Measurements from ENCODE around the gene STX16. TPM values are rescaled to one million over a fixed set of nuclear protein-coding genes. Genes with fewer than 3 reads are reported as not detected.

STX16 gene
- polyA plus RNA-seq, 3 donors = 15.6 to 165 (median 27.4) TPM

DNA sequence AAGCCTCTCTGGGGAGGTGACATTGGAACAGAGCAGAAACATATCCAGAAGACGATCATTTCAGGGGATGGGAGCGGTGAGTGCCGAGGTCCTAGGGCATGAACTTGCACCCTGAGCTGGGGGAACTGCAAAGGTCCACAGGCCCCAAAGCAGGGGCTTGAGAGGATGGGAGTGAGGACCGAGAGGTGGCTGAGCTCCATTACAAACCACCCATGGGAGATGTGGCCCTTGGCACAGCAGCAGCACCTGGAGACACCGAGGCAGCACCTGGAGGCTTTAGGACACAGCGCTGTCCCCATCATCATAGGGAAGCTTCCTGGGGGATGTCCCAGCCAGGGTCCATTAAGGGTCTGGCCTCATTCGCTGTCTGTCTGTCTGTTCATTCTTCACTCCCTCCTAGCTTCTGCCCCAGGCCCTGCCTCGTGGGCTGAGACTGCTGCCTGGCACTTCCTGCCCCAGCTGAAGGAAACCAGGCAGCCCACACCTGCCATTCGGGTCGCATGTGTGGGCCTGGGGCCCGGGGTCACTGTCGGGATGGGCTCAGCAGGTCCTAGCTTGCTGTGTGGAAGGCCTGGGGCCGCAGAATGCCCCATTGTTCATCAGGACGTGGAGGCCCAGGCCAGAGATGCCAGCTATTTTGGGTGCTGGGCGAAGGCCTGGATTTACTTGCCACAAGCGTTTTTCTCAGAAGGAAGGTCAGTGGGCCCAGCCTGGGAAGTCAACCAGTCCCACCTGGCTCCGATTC lies 42.8 kb upstream of the STX16 start:
- H3K4me1 Mint-ChIP-seq = no peaks in the 10 kb centered on the region
- intact Hi-C loops (cut with micrococcal nuclease) = no loop called here
- no peak overlapping the region for H3K4me3 ChIP-seq (replicated peaks in 1 of 3; ENCODE audit: low read depth in 2 of 3, low read length in 3 of 3)
- H3K27me3 Mint-ChIP-seq (ENCODE audit: low read depth in 3 of 3) = peaks cover 2 to 4% (median 2%) of the 10 kb centered on the region in 3 donors
- 79% methylated on average over 17 of the region's 17 CpGs for WGBS (ENCODE audit: insufficient coverage)
- TF ChIP-seq, protein P1, sequence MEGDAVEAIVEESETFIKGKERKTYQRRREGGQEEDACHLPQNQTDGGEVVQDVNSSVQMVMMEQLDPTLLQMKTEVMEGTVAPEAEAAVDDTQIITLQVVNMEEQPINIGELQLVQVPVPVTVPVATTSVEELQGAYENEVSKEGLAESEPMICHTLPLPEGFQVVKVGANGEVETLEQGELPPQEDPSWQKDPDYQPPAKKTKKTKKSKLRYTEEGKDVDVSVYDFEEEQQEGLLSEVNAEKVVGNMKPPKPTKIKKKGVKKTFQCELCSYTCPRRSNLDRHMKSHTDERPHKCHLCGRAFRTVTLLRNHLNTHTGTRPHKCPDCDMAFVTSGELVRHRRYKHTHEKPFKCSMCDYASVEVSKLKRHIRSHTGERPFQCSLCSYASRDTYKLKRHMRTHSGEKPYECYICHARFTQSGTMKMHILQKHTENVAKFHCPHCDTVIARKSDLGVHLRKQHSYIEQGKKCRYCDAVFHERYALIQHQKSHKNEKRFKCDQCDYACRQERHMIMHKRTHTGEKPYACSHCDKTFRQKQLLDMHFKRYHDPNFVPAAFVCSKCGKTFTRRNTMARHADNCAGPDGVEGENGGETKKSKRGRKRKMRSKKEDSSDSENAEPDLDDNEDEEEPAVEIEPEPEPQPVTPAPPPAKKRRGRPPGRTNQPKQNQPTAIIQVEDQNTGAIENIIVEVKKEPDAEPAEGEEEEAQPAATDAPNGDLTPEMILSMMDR (IDR thresholded peaks at IDR 0.05) = no peak
- peaks cover 0 to 2% (median 0%) of the 10 kb centered on the region in 7 donors for H3K9me3 Mint-ChIP-seq
- H3K36me3 Mint-ChIP-seq = no peaks in the 10 kb centered on the region
- no peaks in the 10 kb centered on the region for H3K4me1 ChIP-seq (ENCODE audit: control insufficient read depth in 1 of 2, insufficient read depth in 2 of 2, low read length in 2 of 2)
- H3K9ac ChIP-seq (ENCODE audit: insufficient read depth, low read length, poor library complexity, severe bottlenecking) = no peak overlapping the region
- no peak overlapping the region for H3K27ac Mint-ChIP-seq
- H3K4me3 Mint-ChIP-seq = no peak overlapping the region
- H3K36me3 ChIP-seq (replicated peaks in 1 of 2; ENCODE audit: control insufficient read depth in 1 of 2, insufficient read depth in 2 of 2, low read length in 2 of 2) = no peaks in the 10 kb centered on the region
- H4K20me1 ChIP-seq (ENCODE audit: insufficient read depth, low read length) = no peaks in the 10 kb centered on the region
- H3K79me2 ChIP-seq (ENCODE audit: insufficient read depth, low read length) = no peaks in the 10 kb centered on the region
- H2AFZ ChIP-seq (ENCODE audit: insufficient read depth, low read depth, low read length, poor library complexity, severe bottlenecking) = no peak overlapping the region
- no peaks in the 10 kb centered on the region for H3K9me3 ChIP-seq (replicated peaks in 1 of 2; ENCODE audit: control insufficient read depth in 1 of 2, insufficient read depth in 1 of 2, low read length in 2 of 2)
- H3K27ac ChIP-seq (ENCODE audit: low read depth in 1 of 2, low read length in 2 of 2) = no peak overlapping the region
- no peak for DNase-seq
- no peaks in the 10 kb centered on the region for H3K27me3 ChIP-seq (ENCODE audit: control insufficient read depth in 2 of 2, insufficient read depth in 2 of 2, low read length in 2 of 2)
- H3K4me2 ChIP-seq (replicated peaks; ENCODE audit: extremely low read depth, low read length, poor library complexity, severe bottlenecking) = no peak overlapping the region

DNA sequence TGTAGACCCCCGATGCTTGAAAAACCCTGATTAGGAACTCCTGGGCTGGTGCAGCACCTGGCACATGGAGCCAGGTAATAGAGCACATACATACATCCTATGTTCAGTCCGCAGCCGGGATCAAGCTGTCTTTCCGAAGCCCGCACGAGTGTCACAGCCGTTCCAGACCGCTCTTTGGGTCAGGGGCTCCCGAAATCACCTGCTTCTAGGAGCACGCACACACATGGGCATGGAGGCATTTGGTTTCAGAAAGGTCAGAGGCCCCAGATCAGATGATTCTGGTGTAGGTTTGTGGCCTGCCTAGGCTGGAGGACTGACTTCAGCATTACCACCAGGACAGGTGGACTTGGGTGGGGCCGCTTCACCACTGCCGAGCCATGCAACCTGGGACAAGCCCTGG lies 42.1 kb upstream of the STX16 start:
- Histone ChIP-seq H4K20me1 (ENCODE audit: insufficient read depth, low read length) (no peaks in the 10 kb centered on the region), H3K4me3 (replicated peaks in 1 of 3; ENCODE audit: low read depth in 2 of 3, low read length in 3 of 3) (no peak overlapping the region), H3K4me1 (ENCODE audit: control insufficient read depth in 1 of 2, insufficient read depth in 2 of 2, low read length in 2 of 2) (no peaks in the 10 kb centered on the region), H3K9me3 (replicated peaks in 1 of 2; ENCODE audit: control insufficient read depth in 1 of 2, insufficient read depth in 1 of 2, low read length in 2 of 2) (no peaks in the 10 kb centered on the region), H3K4me2 (replicated peaks; ENCODE audit: extremely low read depth, low read length, poor library complexity, severe bottlenecking) (no peak overlapping the region), H3K79me2 (ENCODE audit: insufficient read depth, low read length) (no peaks in the 10 kb centered on the region), H3K27ac (ENCODE audit: low read depth in 1 of 2, low read length in 2 of 2) (no peak overlapping the region), H3K27me3 (ENCODE audit: control insufficient read depth in 2 of 2, insufficient read depth in 2 of 2, low read length in 2 of 2) (no peaks in the 10 kb centered on the region), H3K9ac (ENCODE audit: insufficient read depth, low read length, poor library complexity, severe bottlenecking) (no peak overlapping the region), H3K36me3 (replicated peaks in 1 of 2; ENCODE audit: control insufficient read depth in 1 of 2, insufficient read depth in 2 of 2, low read length in 2 of 2) (no peaks in the 10 kb centered on the region), H2AFZ (ENCODE audit: insufficient read depth, low read depth, low read length, poor library complexity, severe bottlenecking) (no peak overlapping the region)
- no peak for DNase-seq
- TF ChIP-seq, protein P1 (IDR thresholded peaks at IDR 0.05) = no peak
- WGBS (ENCODE audit: insufficient coverage) = 100% methylated on average over 9 of the region's 12 CpGs
- Mint-ChIP-seq H3K4me1 (no peaks in the 10 kb centered on the region), H3K27ac (no peak overlapping the region), H3K27me3 (ENCODE audit: low read depth in 3 of 3) (peaks cover 2 to 5% (median 2%) of the 10 kb centered on the region in 3 donors), H3K36me3 (no peaks in the 10 kb centered on the region), H3K9me3 (peaks cover 0 to 2% (median 0%) of the 10 kb centered on the region in 7 donors), H3K4me3 (no peak overlapping the region)
- intact Hi-C loops (cut with micrococcal nuclease) = no loop called here

Measured in CD14-positive monocyte (primary cell).